ENCODE results near the gene HSPA2.

HSPA2 gene

DNA sequence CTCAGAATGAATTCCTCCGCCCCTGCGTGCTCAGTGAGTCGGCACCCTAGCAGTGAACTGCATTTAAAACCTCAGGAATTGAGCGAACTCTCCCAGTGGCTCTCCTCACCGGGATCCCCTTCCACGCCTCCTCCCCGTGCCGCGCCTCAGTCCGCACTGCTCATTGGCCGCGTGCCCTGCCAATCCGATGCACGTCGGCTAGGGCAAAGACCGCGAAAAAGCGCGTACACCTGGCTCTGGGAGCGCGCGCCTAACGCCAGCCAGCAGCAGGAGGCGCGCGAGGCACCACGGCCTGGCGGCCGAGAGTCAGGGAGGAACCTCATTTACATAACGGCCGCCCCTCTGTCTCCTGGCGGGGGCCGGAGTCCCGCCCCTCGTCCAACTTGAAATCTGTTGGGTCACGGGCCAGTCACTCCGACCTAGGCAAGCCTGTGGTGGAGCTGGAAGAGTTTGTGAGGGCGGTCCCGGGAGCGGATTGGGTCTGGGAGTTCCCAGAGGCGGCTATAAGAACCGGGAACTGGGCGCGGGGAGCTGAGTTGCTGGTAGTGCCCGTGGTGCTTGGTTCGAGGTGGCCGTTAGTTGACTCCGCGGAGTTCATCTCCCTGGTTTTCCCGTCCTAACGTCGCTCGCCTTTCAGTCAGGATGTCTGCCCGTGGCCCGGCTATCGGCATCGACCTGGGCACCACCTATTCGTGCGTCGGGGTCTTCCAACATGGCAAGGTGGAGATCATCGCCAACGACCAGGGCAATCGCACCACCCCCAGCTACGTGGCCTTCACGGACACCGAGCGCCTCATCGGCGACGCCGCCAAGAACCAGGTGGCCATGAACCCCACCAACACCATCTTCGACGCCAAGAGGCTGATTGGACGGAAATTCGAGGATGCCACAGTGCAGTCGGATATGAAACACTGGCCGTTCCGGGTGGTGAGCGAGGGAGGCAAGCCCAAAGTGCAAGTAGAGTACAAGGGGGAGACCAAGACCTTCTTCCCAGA, at the start of gene HSPA2:
Gene HSPA2, plus strand, starts transcription at position 534 of the 995 bp plus-strand sequence. Its CDS starts 109 bp downstream, at position 643.
- peak; percentile 93 for DNase-seq

- no peak for DNase-seq
Observed at GRCh38 chr14:64491637-64492036, 48.9 kb upstream of the HSPA2 start.

GRCh38 chr14:64493455-64493854, 47.1 kb upstream of the HSPA2 start:
- no peak for DNase-seq

GRCh38 chr14:64495252-64495651, 45.3 kb upstream of the HSPA2 start:
- DNase-seq: no peak

DNA sequence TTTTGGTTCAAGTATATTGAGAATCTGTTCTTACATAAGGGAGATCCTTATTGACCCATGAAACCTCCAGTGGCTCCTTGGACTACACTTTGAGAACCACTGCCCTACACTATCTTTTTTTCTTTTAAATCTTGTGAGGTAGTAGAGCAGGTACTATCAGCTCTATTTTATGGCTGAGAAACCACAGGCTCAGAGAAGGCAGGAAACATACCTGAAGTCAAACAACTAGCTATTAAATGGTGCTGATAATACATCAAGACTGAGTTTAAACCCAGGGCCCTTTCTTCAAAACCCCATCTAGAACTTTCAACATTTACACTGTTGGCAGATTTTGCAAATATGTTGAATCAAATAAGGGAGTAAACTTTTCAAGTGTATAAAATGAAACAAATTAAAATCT, 43.8 kb upstream of the HSPA2 start:
- DNase-seq: no peak

GRCh38 chr14:64500088-64500487, 40.5 kb upstream of the HSPA2 start:
- DNase-seq: no peak

DNA sequence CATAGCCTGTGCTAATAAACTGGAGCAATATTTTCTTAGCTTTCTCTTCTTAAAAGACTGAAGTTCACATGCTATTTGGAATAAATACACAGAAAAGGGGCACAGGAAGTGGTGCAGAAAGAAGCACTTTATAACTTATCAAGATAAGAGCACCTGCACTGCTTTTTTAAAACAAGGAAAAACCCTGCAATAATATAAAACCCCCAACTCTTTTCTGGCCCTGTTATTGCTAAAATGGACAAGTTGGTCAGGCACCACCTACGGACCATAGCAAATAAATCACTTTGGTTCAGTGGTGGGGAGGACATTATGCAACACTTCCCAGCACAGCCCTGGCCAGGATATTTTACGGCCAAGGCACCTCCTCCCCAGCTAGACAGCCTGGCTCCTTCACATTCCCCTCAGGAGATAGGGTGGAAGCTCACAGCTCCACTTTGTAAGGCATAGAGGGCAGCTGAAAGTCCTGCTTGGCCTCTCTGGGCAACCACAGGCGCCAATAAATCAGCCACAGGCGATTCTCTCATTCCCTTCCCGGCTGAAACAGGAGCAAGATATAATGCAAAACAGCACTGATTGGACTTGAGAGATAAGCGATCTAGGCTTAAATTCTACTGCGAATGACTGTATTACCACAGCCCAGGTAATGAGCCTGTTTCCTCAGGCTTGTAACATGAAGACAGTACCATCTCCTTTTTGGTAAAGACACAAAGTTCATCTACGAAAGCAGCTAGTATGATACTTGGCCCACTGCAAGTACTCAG, 39.0 kb upstream of the HSPA2 start:
- DNase-seq: no peak

DNA sequence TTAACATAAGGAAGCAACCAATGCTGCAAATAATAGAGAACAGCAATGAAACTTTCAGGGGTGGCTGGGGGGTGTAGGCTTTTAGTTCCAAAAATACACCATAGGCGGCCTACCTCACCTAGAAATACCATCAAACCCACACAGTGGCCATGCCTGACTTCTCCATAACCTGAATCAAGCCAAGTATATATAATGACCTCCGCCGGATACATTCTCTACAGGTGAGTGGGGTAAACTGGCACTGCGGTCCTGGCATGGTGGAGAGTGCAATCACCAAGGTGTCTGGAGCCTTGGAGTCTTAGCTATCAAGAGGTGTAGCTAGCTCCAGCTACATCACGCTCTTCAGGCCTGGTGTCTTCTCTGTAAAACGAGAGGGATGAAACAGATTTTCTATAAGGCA, 38.1 kb upstream of the HSPA2 start:
- DNase-seq: no peak

- no peak for DNase-seq
Observed at GRCh38 chr14:64502887-64503433, 37.6 kb upstream of the HSPA2 start.

DNA sequence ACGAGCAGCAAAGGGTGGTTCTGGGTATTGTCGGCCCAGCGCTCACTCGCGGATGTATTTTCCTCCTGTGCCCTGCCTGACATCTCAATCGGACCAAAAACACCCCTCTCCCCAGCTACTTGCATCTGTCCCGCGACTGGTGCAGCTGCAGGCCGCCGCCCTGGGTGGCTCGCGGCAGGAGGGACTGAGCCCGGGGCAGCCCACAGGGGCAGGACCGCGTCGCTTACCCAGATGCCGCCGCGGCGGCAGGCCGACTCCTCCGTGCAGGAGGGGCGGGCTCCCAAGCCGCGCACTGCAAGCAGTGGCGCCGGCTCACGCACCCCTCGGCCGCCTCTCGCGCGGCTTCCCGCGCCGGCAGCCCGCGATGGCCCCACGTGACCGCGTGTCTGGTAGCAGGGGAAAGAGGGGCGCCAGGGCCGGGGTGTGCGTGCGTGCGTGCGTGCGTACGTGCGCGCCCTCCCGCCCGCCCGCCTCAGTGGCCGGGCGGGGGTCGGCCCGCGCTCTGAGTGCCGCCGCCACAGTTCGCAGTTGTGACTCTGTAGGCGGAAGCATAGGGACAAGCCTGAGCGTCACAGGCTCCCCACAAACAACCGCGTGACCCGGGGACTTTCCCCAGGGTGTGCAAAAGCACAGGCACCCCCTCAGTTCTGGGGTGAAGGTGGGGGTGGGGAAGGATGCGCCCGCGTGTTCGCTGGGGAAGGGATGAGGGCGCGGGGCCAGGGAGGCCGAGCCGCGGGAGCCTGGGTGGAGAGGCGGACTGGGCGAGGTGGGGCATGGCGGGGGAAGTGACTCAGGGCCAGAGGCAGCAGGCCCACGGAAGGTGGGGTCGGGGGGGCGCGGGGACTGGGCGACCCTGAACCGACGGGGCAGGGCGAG, 36.9 kb upstream of the HSPA2 start, which contains the start of gene ZBTB25:
Gene ZBTB25, minus strand, starts transcription at position 405 of the 876 bp plus-strand sequence. CDS start 13,305 bp downstream, outside the sequence.
- DNase-seq: peak; percentile 95

GRCh38 chr14:64504310-64504896, 36.1 kb upstream of the HSPA2 start, which contains the start of gene ZBTB1:
TSS of gene ZBTB1 (plus strand) at chr14:64504770. CDS start at chr14:64521505, 16,735 bp downstream.
- DNase-seq: peak; percentile 57

DNA sequence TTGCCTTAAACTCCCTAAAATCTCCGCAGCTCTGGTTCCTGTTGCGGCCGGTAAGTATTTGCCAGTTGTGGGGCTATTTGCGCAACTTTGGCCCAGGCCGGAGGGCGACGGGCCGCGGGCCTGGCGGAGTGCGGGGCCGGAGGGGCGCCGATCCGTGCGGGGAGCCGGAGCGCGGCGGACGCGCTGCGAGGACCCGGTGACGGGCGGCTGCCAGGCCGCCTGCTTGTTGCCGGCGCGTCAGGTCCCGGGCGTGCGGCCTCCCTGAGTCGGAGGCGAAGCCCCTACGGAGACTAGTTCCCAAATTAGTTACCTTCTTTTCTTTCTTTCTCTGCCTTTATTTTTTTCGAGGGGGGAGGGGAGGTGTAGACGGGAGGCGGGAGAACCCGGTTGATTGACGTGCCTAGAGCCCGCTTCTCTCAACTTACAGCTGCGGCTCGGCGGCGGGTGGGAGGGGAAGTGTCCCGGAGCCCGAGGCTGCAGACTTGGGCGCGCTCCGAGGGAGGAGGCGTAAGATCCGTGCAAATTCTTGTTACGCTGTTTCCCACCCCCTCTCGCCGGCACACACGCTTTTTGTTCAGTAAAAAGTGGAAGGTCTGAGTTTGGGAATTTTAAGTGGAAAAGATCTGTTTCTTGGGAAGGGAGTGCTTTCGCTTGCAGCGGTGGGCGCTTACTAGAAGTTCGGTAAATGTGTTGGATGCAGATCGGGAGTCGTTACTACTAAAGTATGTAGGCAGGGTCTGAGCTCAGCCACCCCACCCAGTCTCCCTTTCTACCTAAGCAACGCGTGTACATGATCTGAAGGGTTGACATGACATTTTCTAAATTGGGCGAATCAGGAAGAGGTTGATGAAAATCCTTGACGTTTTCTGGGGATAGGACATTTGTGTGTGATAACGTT, 35.4 kb upstream of the HSPA2 start:
- DNase-seq: peak; percentile 86

DNA sequence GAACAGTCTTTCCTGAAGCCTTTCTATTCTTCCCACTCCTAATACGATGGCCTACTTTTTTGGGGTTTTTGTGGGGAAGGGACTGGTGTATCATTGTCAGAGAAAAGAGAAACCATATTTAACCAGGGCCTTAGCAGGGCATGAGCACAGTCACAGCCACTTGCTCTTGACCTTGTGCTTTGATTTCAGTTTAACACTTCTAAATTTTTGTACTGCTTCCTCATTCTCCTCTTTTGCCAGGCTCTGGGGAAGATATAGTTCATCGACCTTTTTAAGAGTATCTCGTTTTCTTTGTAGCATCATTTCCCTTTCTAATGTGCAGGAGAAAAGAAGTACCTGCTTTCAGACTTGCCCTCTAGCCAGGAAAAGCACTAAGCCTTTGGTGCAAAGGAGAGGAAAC, 33.8 kb upstream of the HSPA2 start:
- no peak for DNase-seq

DNA sequence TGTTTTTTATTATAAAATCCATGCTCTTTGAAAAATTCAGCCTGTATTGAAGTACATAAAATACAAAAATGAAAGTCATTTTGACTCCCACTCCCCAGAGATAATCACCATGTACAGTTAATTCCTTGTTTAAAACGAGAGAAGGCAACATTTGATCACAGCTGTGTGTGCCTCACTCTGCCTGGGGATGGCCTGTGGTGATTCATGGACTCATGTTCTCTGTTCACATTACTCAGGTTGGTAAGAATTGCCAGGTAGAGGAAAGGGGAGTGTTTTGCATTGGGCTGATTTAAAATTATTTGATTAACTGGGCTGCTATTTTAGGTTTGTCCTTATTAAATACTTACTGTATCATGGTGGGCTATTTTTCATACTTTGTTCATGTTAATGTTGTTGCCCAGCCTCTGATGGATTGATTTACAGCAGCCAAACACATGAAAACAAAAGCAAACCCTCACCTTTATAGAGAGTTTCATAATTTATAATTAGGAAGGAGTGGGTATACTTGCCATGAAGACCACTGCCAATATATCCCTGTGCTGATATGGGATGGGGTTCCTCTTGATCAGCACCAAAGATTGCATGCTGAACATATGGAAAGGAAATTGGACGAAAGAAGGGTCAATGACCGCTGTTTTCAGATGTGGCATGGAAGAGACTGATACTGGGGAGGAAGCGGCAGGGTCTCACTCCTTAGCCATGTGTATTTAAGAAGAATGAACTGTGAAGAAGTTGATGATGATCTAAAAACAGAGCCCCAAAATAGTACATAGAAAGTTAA, 33.0 kb upstream of the HSPA2 start:
- DNase-seq: no peak

- DNase-seq: no peak
Observed at GRCh38 chr14:64508215-64508776, 32.2 kb upstream of the HSPA2 start.

DNA sequence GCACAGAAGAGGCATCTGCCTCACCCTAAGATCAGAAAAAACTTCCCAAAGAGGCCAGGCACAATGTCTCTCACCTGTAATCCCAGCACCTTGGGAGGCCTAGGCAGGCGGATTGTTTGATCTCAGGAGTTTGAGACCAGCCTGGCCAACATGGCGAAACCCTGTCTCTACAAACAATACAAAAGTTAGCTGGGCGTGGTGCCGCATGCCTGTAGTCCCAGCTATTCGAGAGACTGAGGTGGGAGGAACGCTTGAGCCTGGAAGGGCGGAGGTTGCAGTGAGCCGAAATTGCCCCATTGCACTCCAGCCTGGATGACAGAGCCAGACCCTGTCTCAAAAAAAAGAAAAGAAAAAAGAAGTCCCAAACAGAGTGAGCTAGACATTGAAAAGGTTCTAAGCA, 31.5 kb upstream of the HSPA2 start:
- DNase-seq: no peak

DNA sequence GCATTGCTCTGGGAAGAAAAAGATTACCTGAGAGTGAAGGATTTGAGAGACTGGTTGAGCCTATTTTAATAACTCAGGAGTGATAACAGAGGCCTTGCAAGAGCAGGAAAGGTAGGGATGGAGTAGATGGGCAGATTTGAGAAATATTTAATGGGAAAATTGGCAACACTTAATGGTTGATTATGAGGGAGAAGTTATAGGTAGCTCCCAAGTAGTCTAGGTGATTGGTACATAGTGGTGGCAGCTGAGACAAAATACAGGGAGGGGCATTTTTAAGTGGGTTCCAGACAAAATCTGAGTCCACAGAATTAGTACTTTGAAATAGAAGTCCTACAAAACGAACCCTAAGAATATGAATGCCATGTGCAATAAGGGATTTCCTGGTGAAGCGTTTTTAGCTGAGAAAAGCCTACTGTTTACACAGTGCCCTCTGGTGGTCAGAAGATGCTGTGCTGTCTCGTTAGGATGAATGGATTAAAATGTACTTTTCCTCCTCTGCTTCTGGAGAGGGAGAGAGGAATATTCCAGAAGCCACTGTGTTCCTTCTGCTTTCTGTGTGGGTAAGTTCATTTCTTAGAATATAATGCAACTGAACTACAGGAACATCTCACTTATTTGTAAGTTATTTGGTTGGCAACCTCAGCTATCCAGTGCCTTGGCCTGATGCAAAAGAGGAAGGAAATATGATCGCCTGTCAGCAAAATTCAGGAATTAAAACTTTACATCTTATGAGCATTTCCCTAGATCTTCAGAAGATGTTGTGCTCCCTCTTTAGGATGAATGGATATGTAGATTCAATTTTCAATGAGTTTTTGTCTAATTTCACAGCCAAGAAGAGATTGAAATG, 29.5 kb upstream of the HSPA2 start:
- peak; percentile 63 for DNase-seq

- no peak for DNase-seq
Observed at GRCh38 chr14:64513271-64513670, 27.3 kb upstream of the HSPA2 start.

- no peak for DNase-seq
Observed at GRCh38 chr14:64515053-64515452, 25.5 kb upstream of the HSPA2 start.
